ENCODE data around the gene C1orf35. TPM values are rescaled to one million over a fixed set of nuclear protein-coding genes. Genes with fewer than 3 reads are reported as not detected.

C1orf35 gene
- total RNA-seq, 1 experiment from 2014 or later = 24.9 TPM

GRCh38 chr1:228090613-228091081, 12.5 kb downstream of the C1orf35 start:
- TF ChIP-seq, protein P1, sequence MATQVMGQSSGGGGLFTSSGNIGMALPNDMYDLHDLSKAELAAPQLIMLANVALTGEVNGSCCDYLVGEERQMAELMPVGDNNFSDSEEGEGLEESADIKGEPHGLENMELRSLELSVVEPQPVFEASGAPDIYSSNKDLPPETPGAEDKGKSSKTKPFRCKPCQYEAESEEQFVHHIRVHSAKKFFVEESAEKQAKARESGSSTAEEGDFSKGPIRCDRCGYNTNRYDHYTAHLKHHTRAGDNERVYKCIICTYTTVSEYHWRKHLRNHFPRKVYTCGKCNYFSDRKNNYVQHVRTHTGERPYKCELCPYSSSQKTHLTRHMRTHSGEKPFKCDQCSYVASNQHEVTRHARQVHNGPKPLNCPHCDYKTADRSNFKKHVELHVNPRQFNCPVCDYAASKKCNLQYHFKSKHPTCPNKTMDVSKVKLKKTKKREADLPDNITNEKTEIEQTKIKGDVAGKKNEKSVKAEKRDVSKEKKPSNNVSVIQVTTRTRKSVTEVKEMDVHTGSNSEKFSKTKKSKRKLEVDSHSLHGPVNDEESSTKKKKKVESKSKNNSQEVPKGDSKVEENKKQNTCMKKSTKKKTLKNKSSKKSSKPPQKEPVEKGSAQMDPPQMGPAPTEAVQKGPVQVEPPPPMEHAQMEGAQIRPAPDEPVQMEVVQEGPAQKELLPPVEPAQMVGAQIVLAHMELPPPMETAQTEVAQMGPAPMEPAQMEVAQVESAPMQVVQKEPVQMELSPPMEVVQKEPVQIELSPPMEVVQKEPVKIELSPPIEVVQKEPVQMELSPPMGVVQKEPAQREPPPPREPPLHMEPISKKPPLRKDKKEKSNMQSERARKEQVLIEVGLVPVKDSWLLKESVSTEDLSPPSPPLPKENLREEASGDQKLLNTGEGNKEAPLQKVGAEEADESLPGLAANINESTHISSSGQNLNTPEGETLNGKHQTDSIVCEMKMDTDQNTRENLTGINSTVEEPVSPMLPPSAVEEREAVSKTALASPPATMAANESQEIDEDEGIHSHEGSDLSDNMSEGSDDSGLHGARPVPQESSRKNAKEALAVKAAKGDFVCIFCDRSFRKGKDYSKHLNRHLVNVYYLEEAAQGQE (IDR thresholded peaks at IDR 0.05; ENCODE audit: insufficient read depth in 1 of 2, low read depth in 2 of 2, low read length in 1 of 2) = no peak
- TF ChIP-seq TCF7L2 (IDR thresholded peaks at IDR 0.05; ENCODE audit: low read depth, low read length) = no peak
- TF ChIP-seq CTCF (IDR thresholded peaks at IDR 0.05) = no peak
- no peak for TF ChIP-seq POLR2AphosphoS5 (IDR thresholded peaks at IDR 0.05; ENCODE audit: low read depth, low read length)
- TF ChIP-seq SIN3A (IDR thresholded peaks at IDR 0.05; ENCODE audit: borderline replicate concordance, insufficient read depth, low read depth, low read length) = no peak
- Histone ChIP-seq H3K27me3 (ENCODE audit: control insufficient read depth, insufficient read depth, low read length) (no peaks in the 10 kb centered on the region), H3K9me3 (ENCODE audit: control insufficient read depth, insufficient read depth, low read depth, low read length) (peaks cover 3% of the 10 kb centered on the region; the same call in 1 of the 2 replicates), H3K27ac (ENCODE audit: low read length) (no peak overlapping the region; the same call in 1 of the 2 replicates), H3K4me1 (ENCODE audit: control insufficient read depth, insufficient read depth, low read length) (peaks cover 51% of the 10 kb centered on the region), H3K4me3 (ENCODE audit: low read depth in 2 of 2, low read length in 2 of 2) (no peak overlapping the region), H3K36me3 (ENCODE audit: control insufficient read depth, insufficient read depth, low read length) (no peaks in the 10 kb centered on the region)
- DNase-seq (ENCODE audit: low read depth, low spot score) (no peak), ATAC-seq (0 out of 2 replicates have a peak, but pooled peaks have one; percentile 17)
- in situ Hi-C loops (cut with HindIII; ENCODE audit: low pct_unique_long_range_greater_than_20kb, low sequenced_read_pairs) (no loop called here), intact Hi-C loops (cut with micrococcal nuclease; ENCODE audit: unreplicated experiment) (no loop called here)
- CTCF ChIA-PET = interaction anchor here (0.6 kb wide), 2 partner anchors 12 to 811 kb away, joined by 3 read pairs; no protein-coding TSS in a partner anchor
- POLR2A ChIA-PET = interaction anchor here (0.6 kb wide), 1 partner anchor 1867 kb away, joined by 3 read pairs; no protein-coding TSS in a partner anchor
- no TSS peak for BruUV-seq (replicated peaks)

DNA sequence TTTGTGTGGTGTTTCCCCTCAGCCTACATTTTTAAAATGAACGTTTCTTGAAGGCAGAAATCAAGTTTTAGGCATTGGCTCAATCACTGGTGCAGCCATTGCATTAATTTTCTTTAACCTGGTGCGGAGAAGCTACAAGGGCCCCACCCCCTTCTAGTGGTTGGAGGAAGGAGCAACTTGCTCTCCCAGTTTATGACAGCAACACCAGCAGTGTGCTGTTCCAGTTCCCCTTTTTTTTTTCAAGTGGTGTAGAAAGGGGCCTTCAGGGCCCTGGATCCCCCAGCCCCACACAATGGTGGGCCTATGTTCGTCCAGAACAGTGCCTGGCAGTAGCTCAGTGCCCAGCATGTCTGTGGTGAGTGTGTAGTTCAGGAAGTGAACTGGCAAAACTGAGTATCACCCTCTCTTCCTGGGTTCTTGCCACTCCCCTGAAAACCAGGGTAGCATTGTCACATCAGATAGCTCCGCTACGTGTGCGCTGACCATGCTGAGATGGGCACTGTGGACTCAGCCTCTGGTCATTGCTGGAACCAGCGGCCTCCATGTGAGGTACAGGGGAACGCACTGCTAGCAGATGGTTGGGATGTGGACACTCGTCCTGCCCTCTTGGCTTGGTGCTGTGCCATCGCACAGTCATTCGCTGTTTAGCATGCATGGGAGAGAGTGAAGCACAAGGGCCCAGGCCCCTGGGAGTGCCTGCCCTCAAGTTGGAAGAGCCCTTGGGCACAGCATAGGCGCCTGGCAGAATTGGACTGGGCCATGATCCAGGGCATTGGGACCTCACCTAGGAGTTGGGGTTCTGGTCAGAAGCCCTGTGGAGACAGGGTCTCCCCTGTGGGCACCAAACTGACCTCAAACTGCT, 13.4 kb downstream of the C1orf35 start:
- ChIA-PET CTCF (interaction anchor here (0.6 kb wide), 1 partner anchor 812 kb away, joined by 3 read pairs; no protein-coding TSS in a partner anchor), POLR2A (no interaction called here)
- DNase-seq (ENCODE audit: low read depth, low spot score) (no peak), ATAC-seq (no peak)
- Histone ChIP-seq H3K36me3 (ENCODE audit: control insufficient read depth, insufficient read depth, low read length) (no peaks in the 10 kb centered on the region), H3K4me3 (ENCODE audit: low read depth in 2 of 2, low read length in 2 of 2) (no peak overlapping the region), H3K27me3 (ENCODE audit: control insufficient read depth, insufficient read depth, low read length) (no peaks in the 10 kb centered on the region), H3K27ac (ENCODE audit: low read length) (no peak overlapping the region), H3K4me1 (ENCODE audit: control insufficient read depth, insufficient read depth, low read length) (peaks cover 60% of the 10 kb centered on the region), H3K9me3 (ENCODE audit: control insufficient read depth, insufficient read depth, low read depth, low read length) (peaks cover 3% of the 10 kb centered on the region; the same call in 1 of the 2 replicates)
- no TSS peak for BruUV-seq (replicated peaks)
- no peak for TF ChIP-seq POLR2AphosphoS5 (IDR thresholded peaks at IDR 0.05; ENCODE audit: low read depth, low read length)
- TF ChIP-seq, protein P1 (IDR thresholded peaks at IDR 0.05; ENCODE audit: insufficient read depth in 1 of 2, low read depth in 2 of 2, low read length in 1 of 2) = no peak
- TF ChIP-seq SIN3A (IDR thresholded peaks at IDR 0.05; ENCODE audit: borderline replicate concordance, insufficient read depth, low read depth, low read length) = no peak
- TF ChIP-seq CTCF (IDR thresholded peaks at IDR 0.05) = no peak
- TF ChIP-seq TCF7L2 (IDR thresholded peaks at IDR 0.05; ENCODE audit: low read depth, low read length) = no peak
- in situ Hi-C loops (cut with HindIII; ENCODE audit: low pct_unique_long_range_greater_than_20kb, low sequenced_read_pairs) = no loop called here
- intact Hi-C loops (cut with micrococcal nuclease; ENCODE audit: unreplicated experiment) = no loop called here
